Activated CD4-positive, alpha-beta T cell treated with anti-CD3 and anti-CD28 coated beads, Interleukin-10, Interleukin-2, amounts not matched to agents 100 ng/mL and 50 ng/mL, durations not matched to agents 16 hours and 8 hours (primary cell): ENCODE measurements around the gene MIGA2.
A peak's percentile ranks its signal among the peaks of the same experiment; 100 is the strongest.

Experiments
- DNase-seq: peaks from one replicate; pipeline ENCODE4 v3.0.0-alpha.2; 2020

MIGA2 gene

DNA sequence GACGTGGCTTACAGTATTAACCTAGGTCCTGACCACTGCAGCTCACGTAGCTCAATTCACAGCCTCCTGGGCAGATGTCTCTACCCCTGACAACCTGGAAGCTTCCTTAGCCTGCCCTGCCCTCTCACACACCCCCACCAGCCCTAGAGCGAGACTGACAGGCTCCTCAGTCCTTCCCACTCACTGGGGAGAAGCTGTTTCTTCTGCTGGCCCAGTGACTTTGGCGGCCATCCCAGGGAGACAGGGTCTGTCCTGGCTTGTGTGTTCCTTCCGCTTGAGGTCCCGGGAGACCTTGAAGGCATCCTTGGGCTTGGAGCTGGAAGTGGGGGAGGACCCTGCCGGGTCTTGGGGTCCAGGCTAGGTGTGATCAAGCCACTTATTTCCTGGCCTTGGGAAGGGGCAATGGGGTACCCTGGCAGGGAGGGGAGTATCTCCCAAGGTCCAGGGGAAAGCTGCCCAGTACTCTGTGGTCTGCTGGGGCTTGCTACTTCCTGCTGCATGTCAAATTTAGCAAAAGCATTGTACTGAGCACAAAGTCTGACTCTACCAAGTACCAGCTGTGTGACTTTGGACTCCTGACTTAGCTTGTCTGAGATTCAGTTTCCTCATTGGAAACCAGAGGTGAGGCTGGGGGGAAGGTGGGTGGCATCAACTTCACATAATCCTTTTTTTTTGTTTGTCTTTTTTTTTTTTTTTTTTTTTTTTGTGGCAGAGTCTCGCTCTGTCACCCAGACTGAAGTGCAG is 1.9 kb downstream of the MIGA2 start:
- DNase-seq: no peak

DNA sequence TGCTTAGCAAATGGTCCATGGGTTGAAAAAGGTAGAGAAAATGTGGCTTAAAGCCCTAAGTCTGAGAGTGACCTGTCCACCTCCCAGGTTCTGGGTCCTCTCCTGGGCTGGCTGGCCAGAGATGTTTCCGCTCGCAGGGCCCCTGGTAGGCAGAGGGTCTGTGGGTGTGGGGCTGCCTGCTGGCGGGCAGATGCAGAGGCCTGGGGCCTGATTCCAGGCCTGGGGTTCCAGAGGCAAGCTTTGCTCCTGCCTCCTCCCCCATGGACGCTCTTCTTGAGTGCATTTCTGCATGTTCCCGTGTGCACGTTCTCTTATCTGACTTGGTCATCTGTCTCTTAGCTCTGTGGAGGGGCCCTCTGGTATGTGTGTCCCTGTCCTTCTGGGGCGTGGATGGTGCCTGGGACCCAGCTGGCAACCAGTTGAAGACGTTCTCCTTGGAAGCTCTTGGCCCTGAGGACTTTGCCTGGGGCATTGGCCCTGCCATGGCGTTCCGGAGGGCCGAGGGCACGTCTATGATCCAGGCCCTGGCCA is 3.8 kb downstream of the MIGA2 start:
- no peak for DNase-seq

DNA sequence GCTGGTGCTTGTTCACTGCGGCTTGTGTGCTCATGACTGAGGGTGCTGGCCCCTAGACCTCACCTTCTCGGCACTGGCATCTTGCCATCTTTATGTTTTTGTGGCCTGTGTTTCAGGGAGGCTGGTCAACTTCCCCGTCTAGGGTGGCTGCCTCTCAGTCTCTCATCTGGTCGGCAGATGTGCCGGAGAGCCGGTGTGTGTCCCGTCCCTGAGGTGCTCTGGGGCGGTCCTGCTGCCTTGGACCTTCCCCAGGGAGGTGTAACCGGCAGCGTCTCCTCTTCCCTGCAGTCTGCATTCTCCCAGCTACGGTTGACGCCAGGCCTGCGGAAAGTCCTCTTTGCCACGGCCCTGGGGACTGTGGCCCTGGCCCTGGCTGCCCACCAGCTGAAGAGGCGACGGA is 5.6 kb downstream of the MIGA2 start:
- DNase-seq: no peak

DNA sequence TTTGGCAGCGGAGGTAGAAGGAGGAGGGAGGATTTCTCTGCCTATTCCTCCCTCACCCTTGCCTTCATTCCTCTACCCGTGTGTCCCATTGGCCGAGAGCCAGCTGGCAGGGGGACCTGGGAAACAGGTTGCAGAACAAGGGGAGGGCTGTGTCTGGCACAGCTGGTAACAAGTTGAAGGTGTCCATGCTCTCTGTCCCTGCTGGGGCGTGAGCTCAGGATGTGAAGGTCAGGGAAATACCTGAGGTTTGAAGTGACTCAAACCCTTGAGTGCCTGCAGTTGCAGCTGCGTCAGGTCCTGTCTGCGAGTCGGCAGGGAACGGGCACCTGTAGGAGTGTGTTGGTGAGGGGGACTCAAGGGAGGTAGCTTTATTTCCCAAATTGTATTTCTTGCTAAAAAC is 16.2 kb downstream of the MIGA2 start:
- DNase-seq: no peak

DNA sequence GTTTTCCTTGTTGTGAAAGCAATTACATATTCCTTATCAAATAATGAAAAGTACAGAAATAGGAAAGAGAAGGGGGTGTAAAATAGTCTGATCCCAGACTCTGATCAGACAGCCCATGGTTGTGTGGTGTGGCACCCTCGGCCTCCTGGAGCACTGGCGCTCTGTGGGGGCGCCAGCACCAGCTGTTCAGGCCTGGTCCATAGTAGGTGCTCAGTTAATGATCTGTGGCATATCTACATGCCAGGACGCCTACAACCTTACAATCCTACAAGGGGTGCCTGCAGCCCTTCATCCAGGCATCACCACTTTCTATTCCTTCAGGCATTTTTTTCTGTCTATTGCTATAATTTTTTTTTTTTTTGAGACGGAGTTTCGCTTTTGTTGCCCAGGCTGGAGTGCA is 16.6 kb downstream of the MIGA2 start:
- no peak for DNase-seq

DNA sequence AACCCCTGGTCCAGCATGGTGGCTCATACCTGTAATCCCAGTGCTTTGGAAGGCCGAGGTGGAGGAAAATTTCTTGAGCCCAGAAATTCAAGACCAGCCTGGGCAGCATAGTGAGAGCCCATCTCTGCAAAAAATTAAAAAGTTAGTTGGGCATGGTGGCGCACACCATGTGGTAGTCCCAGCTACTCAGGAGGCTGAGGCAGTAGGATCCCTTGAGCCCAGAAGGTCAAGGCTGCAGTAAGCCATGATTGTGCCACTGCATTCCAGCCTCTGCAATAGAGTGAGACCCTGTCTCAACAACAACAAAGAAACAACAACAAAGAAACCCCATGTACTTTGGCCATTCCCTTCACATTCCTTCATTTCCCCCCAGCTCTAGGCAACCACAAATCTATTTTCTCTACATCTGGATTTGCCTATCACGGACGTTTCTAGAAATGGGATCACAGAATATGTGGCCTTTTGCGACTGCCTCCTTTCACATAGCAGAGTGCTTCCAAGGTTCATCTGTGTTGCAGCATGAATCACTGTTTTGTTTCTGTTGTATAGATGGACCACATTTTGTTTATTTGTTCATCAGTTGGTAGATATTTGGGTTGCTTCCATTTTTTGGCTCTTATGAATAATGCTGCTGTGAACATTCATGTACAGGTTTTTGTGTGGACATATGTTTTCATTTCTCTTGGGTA is 17.9 kb downstream of the MIGA2 start:
- DNase-seq: no peak

DNA sequence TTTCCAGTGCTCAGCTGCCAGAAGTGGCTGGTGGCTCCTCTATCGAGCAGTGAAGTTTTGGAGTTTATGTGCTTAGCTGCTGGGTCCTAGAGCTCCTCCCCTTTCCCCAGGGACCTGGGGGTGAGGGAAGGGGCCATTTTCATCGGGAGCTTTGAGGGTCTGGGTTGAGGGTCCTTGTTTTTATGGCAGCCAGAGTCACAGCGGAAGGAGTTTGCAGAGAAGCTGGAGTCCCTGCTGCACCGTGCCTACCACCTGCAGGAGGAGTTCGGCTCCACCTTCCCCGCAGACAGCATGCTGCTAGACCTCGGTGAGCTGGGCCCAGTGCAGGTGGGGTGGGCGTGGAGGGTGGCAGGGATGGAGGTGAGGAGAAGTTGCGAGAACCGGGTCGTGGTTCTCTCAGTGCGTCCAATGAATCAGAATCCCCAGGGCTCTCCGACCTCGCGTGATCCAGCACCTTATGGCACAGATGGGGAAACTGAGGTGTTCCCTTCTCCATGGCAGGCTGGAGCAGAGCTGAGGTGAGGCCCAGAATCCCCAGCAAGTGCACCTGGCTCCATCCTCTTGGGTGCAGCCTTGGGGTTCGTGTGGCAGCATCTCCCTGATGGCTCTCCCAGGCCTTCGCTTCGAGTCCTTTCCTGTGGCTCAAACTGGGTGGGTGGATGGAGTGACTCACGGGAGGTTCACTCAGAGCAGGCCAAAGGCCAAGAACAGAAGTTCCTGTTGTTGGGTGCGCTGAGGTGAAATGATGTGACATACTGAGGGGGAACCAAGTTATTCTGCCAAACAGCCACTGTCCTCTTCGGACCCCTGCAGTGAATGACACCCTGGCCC is 22.8 kb downstream of the MIGA2 start:
- DNase-seq: no peak

DNA sequence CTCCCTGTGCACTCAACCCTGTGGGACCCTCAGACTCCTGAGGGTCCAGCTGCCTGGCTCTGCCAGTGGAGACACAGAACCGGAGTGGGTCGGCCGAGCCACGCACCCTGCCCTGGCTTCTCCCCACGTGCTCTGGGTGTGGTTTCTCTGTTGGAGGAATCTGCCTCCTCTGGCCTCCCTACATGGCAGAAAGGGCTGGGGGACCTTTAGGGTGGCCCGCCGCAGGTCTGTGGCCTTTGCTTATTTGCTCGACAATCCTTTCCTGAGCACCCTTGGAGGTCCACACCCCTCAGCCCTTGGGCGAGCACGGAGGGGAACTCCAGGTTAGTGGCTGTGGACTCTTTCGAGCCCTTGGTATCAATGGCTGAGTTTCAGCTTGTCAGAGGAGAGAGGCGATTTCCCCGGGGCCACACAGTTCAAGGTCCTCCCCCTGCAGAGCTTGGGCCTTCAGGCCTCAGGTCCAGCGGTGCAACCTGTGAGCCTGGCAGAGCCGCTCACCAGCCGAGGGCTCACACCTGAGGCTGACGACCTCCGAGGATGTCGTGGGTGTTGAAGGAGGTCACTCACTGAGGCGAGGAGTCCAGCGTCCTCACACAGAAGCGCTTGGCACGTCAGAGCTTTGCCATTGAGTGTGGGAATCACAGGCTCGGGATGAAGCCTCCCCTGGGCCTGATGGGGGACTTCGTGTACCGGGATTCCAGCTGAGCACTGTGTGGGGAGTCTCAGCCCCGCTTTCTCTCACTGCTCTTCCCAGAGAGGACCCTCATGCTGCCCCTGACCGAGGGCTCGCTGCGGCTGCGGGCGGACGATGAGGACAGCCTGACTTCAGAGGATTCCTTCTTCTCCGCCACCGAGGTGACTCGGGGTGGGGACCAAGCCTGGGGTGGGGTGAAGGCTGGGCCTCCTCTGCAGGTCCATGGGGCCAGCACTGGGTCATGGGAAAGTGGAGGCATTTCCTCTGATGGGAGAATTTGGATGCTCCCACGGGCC is 23.7 kb downstream of the MIGA2 start:
- no peak for DNase-seq

DNA sequence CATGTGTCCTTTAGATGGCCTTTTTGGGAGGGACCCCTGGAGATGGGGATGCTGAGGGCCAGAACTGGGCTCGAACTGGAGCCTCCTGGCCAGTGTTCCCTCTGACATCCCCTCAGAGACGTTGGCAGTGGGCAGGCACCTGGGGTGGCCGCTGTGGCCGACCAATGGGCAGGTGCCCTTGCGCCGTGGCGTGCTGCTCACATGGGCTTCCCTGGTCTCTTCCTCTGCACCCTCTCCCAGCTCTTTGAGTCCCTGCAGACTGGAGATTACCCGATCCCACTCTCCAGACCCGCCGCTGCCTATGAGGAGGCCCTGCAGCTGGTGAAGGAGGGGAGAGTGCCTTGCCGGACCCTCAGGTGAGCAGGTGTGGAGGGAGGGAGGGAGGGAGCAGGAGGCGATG is 24.6 kb downstream of the MIGA2 start:
- no peak for DNase-seq

DNA sequence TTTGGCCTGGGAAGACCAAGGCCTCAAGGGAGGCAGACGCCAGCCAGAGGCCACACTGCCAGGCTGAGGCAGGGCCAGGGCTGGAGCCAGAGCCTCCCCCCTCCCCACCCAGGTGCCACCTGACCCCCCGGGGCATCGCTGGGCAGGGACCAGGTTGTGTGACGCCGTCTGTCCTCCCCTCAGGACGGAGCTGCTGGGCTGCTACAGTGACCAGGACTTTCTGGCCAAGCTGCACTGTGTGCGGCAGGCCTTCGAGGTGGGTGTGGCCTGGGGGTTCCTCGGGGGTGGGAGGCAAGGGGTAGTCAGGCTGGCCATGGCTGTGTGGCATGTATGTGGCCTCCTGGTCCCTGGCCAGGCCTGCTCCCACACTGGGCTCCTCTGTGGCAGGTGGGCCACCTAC is 26.6 kb downstream of the MIGA2 start:
- no peak for DNase-seq

DNA sequence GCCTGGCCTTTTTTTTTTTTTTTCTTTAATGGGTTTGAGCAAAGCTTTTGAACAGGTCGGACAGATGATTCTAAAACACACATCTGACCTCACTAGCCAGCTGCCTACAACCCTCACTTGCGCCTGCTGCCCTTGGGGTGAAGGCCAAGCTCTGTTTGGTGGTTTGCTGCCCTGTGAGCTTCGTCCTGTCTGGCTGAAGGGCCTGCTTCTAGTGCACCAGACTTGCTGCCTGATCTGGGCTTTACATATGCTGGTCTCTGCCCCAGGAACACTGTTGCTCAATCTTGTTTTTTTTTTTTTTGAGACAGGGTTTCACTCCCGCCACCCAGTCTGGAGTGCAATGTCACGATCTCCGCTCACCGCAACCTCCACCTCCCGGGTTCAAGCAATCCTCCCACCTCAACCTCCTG is 28.1 kb downstream of the MIGA2 start:
- DNase-seq: no peak

DNA sequence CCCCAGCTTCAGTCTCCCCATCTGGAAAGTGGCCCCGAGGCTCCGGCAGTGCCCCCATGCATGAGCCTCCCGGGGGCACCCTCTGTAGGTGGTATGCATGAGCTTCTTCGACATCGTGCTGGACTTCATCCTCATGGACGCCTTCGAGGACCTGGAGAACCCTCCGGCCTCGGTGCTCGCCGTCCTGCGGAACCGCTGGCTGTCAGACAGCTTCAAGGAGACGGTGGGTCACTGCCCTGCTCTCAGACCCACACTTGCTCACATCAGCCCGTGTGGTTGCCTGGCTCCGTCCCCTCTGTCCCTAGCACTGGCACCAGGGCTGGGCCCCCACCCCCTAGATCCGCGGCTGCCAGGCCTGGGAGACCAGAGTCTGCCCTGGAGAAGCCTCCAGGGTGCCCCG is 31.7 kb downstream of the MIGA2 start:
- DNase-seq: no peak

DNA sequence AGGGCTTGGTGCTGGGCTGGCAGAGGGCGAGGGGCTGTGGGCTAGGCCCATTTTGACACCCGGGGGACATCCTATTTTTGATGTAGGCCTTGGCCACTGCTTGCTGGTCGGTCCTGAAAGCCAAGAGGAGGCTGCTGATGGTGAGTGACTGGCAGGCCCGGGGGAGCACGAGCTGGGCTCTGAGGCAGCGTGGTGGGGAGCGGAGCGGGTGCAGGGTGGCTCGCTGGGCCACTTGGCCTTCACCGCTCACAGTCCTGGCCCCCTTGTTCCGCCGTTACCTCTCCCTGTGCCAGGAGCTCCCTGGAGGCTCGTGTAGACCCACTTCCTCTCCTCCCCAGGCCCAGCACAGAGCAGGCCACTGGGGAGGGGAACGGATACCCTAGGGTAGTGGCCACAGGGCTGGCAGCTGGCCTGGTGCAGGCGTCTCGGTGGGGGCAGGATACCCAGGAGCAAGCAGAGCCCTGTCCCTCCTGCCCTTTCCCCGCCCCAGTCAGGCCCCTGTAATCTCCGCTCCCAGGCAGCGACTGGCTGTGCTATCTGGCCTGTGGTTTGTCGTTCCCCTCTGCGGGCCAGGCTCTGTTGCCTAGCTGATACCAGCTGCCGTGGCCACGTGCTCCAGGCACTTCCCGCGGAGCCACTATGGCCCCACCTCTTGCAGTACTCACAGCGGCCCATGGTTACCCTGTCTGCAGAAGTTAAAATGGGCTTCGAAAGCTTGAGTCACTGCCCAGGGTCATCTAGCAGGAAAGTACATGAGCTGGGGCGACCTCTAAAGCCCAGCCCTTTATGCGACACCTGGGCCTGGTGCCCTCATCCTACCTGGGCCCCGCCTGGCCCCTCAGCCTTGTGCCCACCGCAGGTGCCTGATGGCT is 32.8 kb downstream of the MIGA2 start:
- peak; percentile 59 for DNase-seq

DNA sequence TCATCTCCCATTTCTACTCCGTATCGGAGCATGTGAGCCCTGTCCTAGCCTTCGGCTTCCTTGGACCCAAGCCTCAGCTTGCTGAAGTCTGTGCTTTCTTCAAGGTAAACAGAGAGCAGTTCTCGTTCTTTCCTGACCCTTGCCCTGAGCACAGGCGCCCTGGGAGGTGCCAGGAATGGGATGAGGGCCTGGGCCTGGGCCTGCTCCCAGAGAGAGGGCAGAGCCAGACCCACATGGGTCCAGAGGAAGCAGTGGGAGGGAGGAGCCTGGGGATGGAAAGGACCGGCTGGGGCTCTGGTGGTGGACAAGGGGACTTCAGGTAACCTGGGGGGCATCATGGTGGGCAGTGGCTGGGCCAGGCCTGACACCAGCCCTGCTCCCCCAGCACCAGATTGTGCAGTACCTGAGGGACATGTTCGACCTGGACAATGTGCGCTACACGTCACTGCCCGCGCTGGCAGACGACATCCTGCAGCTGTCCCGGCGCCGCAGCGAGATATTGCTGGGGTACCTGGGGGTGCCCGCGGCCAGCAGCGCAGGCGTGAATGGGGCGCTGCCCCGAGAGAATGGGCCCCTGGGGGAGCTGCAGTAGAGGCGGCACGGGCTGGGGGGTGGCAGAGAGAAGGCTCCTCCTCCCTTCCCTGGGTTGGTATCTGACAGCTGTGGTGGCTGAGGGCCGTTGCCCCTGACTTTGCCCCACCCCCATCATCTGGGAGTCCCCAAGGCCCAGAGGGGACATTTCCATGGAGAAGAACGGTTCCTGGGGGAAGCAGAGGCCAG is 33.6 kb downstream of the MIGA2 start:
- DNase-seq: no peak

DNA sequence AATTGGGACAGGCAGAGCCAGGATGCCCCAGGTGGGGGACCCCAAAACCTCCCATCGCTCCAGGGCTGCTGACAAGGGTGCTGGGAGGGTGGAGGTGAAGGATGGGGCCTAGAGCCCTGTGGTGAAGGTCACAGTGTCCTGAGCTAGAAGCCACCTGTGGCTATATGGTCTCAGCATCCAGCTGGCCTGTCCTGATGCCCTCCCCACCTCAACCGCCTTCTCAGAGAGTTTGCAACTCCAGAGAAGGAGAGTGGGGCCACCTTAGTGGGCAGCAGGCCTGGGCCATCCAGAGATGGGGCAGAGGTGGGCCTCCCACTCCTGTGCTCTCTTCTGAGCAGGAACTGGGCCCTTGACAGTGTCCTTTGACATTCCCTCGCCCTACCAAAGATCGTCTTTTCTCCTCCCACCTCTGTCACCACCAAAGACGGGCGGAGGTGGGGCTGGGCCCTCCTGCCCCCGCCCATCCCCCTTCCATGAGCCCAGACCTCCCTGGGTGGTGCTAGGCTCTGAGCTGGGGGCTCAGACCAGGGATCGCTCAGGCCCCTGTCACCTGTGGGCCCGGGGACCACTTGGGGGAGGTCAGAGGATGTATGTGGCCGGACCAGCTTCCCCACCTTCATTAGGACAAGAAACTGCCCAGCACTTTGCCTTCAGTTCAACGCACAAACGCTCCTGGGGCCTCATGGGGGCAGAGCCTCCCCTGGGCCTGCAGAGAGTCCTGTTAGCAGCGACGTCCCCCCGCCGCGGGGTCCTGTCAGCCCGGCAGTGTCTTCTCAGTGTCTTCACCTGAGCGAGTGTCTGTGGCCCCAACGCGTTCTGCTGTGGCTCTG is 34.5 kb downstream of the MIGA2 start:
- no peak for DNase-seq

DNA sequence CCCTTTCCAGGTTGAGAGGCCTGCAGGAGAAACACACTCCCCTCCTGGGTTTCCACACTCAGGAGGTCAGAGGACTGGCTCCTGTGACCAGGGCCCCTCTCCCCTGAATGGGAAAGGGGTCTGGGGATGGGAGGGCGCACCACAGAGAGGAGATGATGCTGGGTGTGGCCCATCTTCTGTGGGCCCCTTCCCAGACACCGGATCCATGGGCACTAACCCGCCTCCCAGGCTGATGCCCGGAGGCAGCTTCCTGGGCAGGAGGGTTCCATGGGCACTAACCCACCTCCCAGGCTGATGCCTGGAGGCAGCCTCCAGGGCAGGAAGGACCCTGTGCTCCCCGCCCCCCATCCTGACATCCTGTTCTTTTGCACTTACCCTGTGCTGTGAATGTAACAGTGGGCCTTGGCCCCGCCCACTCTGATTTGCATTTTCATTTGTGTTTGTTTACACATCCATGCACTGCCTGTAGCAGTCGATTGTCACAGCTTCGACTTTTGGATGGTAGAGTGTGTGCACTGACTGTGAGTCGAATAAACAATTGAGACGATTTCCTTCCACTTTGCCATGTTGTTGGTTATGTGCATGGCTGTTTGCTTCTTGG is 35.2 kb downstream of the MIGA2 start:
- DNase-seq: no peak

DNA sequence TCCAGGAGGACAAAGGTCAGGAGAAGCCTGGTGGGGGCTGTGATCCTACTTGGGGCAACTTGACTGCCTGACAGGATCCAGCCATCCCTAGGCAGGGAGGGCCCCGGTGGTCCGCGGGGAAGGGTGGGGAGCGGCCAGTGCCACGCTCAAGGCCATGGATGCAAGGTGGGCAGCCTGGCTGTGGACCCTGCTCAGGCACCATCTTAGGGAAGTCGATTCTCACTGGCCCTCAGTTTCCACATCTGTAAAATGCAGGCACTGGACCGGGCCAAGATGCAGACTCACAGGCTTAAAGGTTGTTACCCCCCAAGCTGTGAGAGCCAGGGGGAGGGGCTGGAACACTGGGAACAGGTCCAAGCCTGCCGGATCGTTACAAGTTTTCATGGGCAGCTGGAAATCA is 35.7 kb downstream of the MIGA2 start:
- no peak for DNase-seq

DNA sequence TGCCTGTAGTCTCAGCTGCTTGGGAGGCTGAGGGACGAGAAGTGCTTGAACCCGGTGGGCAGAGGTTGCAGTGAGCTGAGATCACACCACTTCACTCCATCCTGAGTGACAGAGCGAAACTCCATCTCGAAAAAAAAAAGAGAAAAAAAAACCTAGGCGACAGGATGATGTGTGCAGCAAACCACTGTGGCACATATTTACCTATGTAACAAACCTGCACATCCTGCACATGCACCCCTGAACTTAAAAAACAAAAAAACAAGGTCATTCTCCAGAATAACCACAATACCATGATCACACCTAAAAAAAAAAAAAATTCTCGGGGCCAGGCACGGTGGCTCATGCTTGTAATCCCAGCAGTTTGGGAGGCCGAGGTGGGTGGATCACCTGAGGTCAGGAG is 37.0 kb downstream of the MIGA2 start:
- no peak for DNase-seq

DNA sequence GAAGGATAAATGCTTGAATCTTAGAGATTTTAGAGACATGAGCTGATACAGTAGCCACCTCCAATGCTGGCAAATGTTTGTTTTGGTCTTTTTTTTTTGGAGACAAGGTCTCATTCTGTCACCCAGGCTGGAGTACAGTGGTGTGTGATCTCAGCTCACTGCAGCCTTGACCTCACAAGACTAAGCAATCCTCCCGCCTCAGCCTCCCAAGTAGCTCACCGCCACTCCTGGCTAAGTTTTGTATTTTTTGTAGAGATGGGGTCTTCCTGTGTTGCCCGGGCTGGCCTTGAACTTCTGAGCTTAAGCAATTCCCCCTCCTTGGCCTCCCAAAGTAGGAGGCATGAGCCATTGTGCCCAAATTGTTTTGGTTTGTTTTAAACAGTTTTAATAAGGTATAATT is 37.7 kb downstream of the MIGA2 start:
- DNase-seq: no peak
